ENCODE data around the gene MUC5AC.
"Not testable (repeated sequence)": the region's sequence is repeated elsewhere in the genome, so short reads cannot be mapped to it uniquely, and the experiment has no call there.

Gene MUC5AC

GRCh38 chr11:1157645-1158591 lies at the start of gene MUC5AC:
MUC5AC (plus strand) TSS chr11:1157953; CDS start chr11:1158000, 47 bp downstream.
- DNase-seq (ENCODE audit: low read depth): no peak
- no peak within 1 kb of the TSS for H3K4me3 ChIP-seq (ENCODE audit: low read depth, low read length)

GRCh38 chr11:1108246-1108900 lies 49.4 kb upstream of the MUC5AC start:
- DNase-seq (ENCODE audit: low read depth): no peak
- no peak overlapping the region for H3K4me3 ChIP-seq (ENCODE audit: low read depth, low read length)

DNA sequence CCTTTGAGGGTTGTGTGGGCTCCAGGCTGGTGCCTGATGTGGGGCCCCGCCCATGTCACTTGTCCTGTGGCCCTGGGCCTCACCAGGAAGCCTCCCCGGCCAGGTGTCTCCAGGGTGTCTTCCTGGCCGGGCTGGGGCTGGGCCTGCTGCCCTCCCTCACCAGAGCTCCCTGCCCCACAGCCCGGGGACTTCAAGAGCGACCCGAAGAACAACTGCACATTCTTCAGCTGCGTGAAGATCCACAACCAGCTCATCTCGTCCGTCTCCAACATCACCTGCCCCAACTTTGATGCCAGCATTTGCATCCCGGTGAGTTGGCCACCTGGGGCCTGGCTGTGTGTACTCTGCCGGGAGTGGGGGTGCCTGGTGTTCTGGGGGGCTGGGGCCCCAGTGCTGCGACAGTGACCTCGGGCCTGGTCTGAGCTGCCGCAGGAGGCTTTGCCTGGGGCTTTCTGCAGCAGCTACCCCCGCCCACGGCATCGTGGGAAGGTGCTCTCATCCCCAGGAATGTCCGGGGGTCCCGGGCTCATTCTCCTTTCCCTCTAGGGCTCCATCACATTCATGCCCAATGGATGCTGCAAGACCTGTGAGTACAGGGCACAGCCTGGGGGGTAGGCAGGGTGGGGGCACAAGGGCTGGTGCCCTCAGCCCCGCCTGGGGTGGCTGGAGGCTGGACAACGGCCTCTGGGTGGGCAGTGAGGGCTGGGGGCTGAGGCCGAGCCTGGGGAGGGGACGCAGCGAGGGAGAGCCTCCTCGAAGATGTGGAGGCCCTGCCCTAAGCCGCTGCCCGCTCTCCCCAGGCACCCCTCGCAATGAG lies 48.4 kb upstream of the MUC5AC start:
- no peak overlapping the region for H3K4me3 ChIP-seq (ENCODE audit: low read depth, low read length)
- no peak for DNase-seq (ENCODE audit: low read depth)

DNA sequence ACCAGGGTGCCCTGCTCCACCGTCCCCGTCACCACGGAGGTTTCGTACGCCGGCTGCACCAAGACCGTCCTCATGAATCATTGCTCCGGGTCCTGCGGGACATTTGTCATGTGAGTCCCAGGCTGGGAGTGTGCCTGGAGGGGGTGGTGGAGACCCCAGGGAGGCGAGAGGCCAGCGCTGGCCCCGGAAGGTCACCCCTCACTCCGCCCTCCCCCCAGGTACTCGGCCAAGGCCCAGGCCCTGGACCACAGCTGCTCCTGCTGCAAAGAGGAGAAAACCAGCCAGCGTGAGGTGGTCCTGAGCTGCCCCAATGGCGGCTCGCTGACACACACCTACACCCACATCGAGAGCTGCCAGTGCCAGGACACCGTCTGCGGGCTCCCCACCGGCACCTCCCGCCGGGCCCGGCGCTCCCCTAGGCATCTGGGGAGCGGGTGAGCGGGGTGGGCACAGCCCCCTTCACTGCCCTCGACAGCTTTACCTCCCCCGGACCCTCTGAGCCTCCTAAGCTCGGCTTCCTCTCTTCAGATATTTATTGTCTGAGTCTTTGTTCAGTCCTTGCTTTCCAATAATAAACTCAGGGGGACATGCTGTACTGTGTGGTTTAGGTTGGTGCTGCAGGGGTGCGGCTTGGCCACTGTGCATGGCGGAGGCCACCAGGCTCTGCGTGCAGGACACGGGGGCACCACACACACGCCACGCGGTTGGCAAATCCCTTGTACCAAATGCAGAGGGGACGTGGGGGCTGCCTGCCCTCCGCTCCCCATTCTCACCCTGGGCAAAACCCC lies 47.6 kb upstream of the MUC5AC start:
- no peak overlapping the region for H3K4me3 ChIP-seq (ENCODE audit: low read depth, low read length)

GRCh38 chr11:1111545-1112212 lies 46.1 kb upstream of the MUC5AC start:
- H3K4me3 ChIP-seq (ENCODE audit: low read depth, low read length): no peak overlapping the region
- DNase-seq (ENCODE audit: low read depth): no peak

More for the DNA sequence above, 47.6 kb upstream of the MUC5AC start:
- no peak for DNase-seq (ENCODE audit: low read depth)

DNA sequence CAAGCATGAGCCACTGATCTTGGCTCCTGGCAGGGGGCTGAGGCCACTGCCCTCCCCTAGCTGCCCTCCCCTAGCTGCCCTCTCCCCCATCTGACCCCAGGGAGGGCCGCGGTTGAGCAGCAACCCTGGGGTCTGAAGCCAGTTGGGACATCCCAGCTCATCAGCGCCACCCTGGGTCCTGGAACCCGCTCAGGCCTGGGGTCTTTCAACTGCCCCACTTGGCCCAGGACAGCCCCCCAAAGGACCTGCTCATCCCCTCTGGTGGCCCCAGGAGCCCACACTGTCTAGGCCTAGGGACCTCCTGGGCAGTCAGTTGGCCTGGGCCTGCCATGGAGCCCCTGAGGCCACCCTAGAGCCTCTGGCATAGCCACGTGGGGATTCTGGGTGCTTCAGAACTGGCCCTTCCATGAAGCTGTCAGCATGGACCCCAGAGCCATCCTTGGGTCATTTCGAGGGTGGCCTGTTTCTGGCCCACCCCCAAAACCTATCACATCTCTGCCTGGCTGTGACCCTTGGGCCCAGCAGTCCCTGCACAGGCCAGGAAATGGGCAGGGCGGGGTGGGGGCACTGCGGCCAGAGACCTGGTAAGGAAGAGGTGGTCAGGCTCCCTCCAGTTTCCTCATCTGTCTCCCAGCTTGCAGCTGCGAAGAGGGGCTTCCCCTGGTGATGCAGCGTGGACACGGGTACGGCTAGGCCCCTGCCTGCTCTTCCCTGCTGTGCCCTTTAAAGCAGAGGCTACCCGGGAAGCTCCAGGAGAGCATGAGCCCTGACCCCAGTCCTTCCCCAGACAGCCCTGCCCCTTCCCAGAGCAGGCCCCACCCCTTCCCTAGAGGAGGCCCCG lies 45.2 kb upstream of the MUC5AC start:
- H3K4me3 ChIP-seq (ENCODE audit: low read depth, low read length): no peak overlapping the region
- no peak for DNase-seq (ENCODE audit: low read depth)

DNA sequence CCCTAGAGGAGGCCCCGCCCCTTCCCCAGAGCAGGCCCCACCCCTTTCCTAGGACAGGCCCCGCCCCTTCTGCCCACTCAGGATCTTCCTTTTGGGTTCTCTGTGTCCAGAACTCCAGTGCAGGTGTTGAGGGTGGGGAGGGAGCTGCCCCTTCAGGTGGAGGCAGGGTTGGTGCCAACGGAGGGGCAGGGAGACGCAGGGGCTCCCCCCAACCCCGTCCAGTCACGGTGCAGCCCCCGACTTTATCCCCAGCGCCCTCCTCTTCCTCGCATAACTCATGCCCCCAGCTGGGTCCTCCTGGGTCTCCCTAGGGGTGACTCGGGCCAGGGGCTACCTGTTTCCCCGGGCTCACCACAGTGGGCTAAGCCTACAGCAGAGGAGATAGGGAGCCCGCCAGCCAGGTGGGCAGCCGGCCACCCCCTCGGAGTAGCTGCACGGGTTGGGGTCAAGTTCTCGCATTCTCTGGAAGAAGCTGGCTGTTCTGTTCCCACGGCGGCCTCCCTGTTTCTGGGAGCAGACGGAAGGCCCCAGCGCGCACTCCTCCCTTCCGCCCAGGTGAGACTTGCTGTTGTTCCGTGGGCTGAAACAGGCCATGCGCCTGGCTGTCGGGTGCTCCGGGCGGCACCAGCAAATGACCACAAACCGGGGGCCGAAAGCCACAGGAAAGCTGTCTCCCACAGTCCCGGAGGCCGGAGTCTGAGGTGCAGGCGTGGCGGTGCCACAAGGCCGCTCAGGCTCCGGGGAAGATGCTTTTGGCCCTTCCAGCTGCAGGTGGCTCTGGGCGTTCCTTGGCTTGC lies 44.1 kb upstream of the MUC5AC start:
- DNase-seq (ENCODE audit: low read depth): no peak

GRCh38 chr11:1115292-1115691 lies 42.5 kb upstream of the MUC5AC start:
- DNase-seq (ENCODE audit: low read depth); H3K4me3 ChIP-seq (ENCODE audit: low read depth, low read length): not testable (repeated sequence)

More for the DNA sequence above, 44.1 kb upstream of the MUC5AC start:
- H3K4me3 ChIP-seq (ENCODE audit: low read depth, low read length): no peak overlapping the region

DNA sequence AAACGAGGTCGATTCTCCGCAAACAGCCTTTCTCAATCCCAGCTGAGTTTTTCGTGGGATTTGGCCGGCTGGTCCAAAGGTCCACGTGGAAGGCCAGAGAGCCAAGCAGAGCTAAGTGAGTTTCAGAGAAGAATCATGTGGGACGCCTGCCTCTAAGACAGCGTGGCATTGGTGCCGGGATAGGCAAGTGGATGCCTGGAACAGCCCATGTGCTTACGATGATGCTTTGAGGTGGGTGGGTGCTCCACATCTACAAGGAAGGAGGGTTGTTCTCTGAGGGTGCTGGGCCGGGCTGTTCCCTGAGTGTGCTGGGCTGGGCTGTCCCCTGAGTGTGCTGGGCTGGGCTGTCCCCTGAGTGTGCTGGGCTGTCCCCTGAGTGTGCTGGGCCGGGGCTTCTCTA lies 41.6 kb upstream of the MUC5AC start:
- no peak for DNase-seq (ENCODE audit: low read depth)
- H3K4me3 ChIP-seq (ENCODE audit: low read depth, low read length): no peak overlapping the region

- DNase-seq (ENCODE audit: low read depth): no peak
- H3K4me3 ChIP-seq (ENCODE audit: low read depth, low read length): no peak overlapping the region
These were observed 40.9 kb upstream of the MUC5AC start for GRCh38 chr11:1116666-1117390.

- no peak overlapping the region for H3K4me3 ChIP-seq (ENCODE audit: low read depth, low read length)
- no peak for DNase-seq (ENCODE audit: low read depth)
These were observed 39.8 kb upstream of the MUC5AC start for GRCh38 chr11:1117992-1118391.

- H3K4me3 ChIP-seq (ENCODE audit: low read depth, low read length): no peak overlapping the region
- no peak for DNase-seq (ENCODE audit: low read depth)
These were observed 38.8 kb upstream of the MUC5AC start for GRCh38 chr11:1118755-1119603.

GRCh38 chr11:1119604-1120146 lies 38.1 kb upstream of the MUC5AC start:
- no peak overlapping the region for H3K4me3 ChIP-seq (ENCODE audit: low read depth, low read length)
- no peak for DNase-seq (ENCODE audit: low read depth)

- no peak for DNase-seq (ENCODE audit: low read depth)
- no peak overlapping the region for H3K4me3 ChIP-seq (ENCODE audit: low read depth, low read length)
These were observed 37.0 kb upstream of the MUC5AC start for GRCh38 chr11:1120532-1121330.
